Dendritic cell treated with granulocyte-macrophage colony-stimulating factor and Interleukin-4, amounts not matched to agents 40 ng/mL and 50 ng/mL, for 4 days (primary cell): ENCODE measurements around the gene HSPA12A.

Source experiments
- H3K27ac Mint-ChIP-seq: one replicate; pipeline ENCODE4 v1.8.0; 2022; ENCODE audit warnings: mild to moderate bottlenecking, mixed read lengths
- H3K27me3 Mint-ChIP-seq: one replicate; pipeline ENCODE4 v1.8.0; 2022; ENCODE audit warnings: mild to moderate bottlenecking, mixed read lengths
- H3K36me3 Mint-ChIP-seq: one replicate; pipeline ENCODE4 v1.8.0; 2022; ENCODE audit warnings: low read depth, mixed read lengths
- H3K4me1 Mint-ChIP-seq: one replicate; pipeline ENCODE4 v1.8.0; 2022; ENCODE audit warnings: low read depth, mixed read lengths
- H3K4me3 Mint-ChIP-seq: one replicate; pipeline ENCODE4 v1.8.0; 2022; ENCODE audit warnings: mild to moderate bottlenecking, moderate library complexity, mixed read lengths
- H3K9me3 Mint-ChIP-seq: one replicate; pipeline ENCODE4 v1.8.0; 2022; ENCODE audit warnings: mixed read lengths
- intact Hi-C: fragments of 100-400 bp; cut with micrococcal nuclease; formaldehyde crosslinking; loops from one replicate; pipeline ENCODE4 v1.15.0; 2022

The HSPA12A gene

DNA sequence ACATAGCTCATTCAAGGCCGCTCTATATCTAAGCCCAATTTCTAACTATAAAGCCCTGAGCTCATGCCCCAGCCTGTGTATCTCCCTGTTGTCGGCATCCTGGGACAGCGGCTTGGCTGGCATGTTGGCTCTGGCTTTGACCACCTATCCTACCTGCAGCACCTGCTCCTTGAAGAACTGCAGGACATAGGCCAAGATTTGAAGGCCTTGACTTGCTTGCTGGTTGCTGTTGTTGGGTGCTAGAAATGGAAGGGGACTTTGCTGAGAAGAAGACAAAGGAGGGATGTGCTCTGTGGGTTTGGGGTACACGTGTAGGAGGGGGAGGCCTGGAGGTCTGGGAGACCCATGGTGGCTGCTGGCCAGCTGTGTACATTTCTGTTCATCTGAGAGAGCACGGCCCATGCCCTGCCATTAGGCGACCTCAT lies 110.5 kb downstream of the HSPA12A start:
- Mint-ChIP-seq H3K27me3 (peaks cover 9% of the 10 kb centered on the region), H3K9me3 (no peaks in the 10 kb centered on the region), H3K4me3 (no peak overlapping the region), H3K27ac (no peak overlapping the region), H3K4me1 (no peaks in the 10 kb centered on the region), H3K36me3 (no peaks in the 10 kb centered on the region)
- intact Hi-C loops = no loop called here

DNA sequence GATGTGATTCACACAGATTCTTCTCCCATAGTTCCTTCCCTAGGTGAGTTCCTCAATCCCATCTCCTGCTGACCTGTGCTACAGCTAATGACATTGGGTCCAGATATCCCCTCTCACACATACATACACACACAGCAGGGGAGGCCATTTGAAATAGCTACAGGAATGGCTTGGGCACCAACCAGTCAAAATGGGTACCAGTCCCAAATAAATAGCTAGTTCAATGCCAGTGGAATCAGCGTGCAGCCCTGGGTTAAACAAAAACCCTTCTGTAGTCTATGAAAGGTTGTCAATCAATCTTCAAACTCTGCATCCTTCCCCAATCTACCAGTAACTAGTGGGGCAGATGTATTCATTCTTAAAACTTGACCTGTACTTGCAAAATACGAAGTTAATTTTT lies 112.3 kb downstream of the HSPA12A start:
- Mint-ChIP-seq H3K4me3 (no peak overlapping the region), H3K9me3 (no peaks in the 10 kb centered on the region), H3K4me1 (no peaks in the 10 kb centered on the region), H3K27me3 (peaks cover 12% of the 10 kb centered on the region), H3K36me3 (no peaks in the 10 kb centered on the region), H3K27ac (no peak overlapping the region)
- intact Hi-C loops = no loop called here

DNA sequence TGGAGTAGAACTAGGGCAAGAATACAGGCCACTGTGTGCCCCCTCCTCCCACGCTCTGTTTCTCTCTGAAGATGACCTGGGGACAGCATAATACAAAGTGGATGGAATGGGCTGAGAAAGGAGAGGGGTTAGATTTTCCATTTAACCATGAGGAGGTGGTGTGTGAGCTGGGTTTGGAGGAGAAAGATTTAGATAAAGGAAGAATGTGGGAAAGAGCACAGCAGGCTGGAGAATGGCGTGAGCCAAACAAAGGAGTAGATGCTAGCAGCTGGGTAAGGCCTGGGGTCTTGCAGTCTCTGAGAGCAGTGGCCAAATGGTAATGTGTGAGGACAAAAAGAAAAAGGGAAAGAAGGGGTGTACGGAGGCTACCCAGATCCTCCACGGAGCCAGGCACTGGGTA lies 113.0 kb downstream of the HSPA12A start:
- no peak overlapping the region for H3K27ac Mint-ChIP-seq
- no peak overlapping the region for H3K4me3 Mint-ChIP-seq
- H3K4me1 Mint-ChIP-seq = no peaks in the 10 kb centered on the region
- H3K36me3 Mint-ChIP-seq = no peaks in the 10 kb centered on the region
- no peaks in the 10 kb centered on the region for H3K9me3 Mint-ChIP-seq
- intact Hi-C loops = no loop called here
- peaks cover 12% of the 10 kb centered on the region for H3K27me3 Mint-ChIP-seq

DNA sequence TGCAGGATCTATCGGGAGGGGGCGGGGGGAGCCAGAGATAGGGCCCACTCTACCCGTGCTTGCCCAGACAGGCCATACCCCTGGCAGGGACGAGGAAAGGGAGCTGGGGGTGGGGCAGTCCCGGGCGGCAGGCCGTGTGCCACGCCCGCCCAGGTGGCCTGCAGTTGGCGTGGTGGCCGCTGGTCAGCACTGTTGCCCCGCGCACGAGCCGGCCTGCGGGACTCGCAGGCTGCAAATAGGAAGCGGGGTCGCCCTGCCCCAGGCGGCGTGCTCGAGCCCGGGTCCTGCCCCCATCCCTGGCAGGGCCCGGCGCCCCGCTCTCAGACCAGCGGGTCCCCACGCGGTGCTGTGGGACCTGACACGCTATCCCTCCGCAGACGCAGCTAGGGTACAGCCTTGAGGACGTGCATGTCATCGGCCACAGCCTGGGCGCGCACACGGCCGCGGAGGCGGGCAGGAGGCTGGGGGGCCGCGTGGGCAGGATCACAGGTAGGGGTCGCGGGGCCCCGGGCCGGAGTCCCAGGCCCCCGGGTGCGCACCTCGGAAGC lies 114.9 kb downstream of the HSPA12A start:
- Mint-ChIP-seq H3K9me3 (no peaks in the 10 kb centered on the region), H3K4me1 (no peaks in the 10 kb centered on the region)
- intact Hi-C loops = no loop called here

DNA sequence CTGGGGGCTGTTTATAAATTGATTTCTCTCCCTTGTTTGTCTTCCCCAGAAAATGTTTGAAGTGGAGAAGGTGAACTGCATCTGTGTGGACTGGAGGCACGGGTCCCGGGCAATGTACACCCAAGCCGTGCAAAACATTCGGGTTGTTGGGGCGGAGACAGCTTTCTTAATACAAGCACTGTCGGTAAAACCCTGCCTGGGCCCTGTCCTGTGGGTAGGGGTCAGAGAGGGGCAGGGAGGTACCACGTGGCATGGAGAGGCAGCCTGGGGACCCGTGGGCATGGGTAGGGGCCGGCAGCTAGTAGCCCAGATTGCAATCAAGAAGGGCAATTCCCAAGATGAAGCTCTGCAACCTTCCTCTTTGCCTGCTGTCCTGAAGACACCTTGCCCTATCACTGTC lies 115.6 kb downstream of the HSPA12A start:
- H3K9me3 Mint-ChIP-seq = no peaks in the 10 kb centered on the region
- H3K27me3 Mint-ChIP-seq = peaks cover 10% of the 10 kb centered on the region
- H3K4me3 Mint-ChIP-seq = no peak overlapping the region
- no peak overlapping the region for H3K27ac Mint-ChIP-seq
- H3K36me3 Mint-ChIP-seq = no peaks in the 10 kb centered on the region
- intact Hi-C loops = no loop called here
- H3K4me1 Mint-ChIP-seq = no peaks in the 10 kb centered on the region

More for the DNA sequence above, 114.9 kb downstream of the HSPA12A start:
- Mint-ChIP-seq H3K27me3 (peaks cover 10% of the 10 kb centered on the region), H3K27ac (no peak overlapping the region), H3K36me3 (no peaks in the 10 kb centered on the region), H3K4me3 (no peak overlapping the region)

DNA sequence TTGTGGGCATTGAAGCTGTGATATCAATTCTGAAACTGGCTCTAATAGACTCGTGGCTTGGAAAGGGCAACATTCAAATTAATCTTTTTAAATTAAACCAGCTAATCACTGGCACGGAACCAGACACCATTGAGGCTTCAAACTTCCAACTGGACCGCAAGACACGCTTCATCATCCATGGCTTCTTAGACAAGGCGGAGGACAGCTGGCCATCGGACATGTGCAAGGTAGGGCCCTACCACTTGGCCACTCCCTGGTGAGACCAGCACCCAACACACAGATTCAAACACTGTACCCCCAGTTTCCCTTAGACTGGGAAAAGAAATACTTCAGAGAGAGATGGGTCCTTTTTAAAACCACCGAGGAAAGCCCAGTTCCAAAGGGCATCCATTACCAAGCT lies 116.5 kb downstream of the HSPA12A start:
- H3K36me3 Mint-ChIP-seq = no peaks in the 10 kb centered on the region
- intact Hi-C loops = no loop called here
- no peaks in the 10 kb centered on the region for H3K4me1 Mint-ChIP-seq
- peaks cover 10% of the 10 kb centered on the region for H3K27me3 Mint-ChIP-seq
- no peaks in the 10 kb centered on the region for H3K9me3 Mint-ChIP-seq
- no peak overlapping the region for H3K4me3 Mint-ChIP-seq
- no peak overlapping the region for H3K27ac Mint-ChIP-seq

DNA sequence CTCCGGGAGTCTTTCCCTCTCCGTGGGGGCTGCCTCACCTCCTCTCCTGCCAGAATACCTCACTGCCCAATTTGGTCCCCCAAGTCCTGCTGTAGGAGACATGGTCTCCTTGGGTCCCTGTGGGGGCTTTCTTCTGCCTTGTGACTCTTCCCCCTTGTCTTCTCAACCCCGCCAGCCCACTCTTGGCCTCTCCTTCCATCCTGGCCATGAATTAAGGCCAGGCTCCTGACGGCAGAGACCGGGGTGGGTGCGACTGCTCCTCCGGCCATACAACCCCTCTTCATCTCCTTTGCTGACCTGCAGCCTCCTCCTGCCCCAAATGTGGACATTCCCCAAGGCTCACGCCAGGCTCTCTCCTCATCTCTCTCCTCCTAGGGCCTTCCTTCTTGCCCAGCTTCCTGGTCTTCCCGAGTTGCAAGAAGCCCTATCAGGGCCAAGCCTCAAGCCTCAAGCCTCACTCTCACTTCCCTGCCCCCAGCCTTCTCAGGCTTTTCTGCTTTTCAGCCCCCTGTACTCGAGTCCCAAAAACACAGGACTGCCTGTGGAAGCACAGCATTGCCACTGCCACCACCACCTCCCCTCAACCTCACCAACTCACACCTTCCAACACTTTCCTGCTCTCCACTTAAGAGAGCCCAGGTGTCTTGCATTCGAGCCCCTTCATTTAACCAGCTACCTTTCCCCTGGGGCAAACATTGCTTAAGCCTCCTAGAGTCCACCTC lies 120.3 kb downstream of the HSPA12A start:
- Mint-ChIP-seq H3K4me1 (no peaks in the 10 kb centered on the region), H3K27me3 (peaks cover 4% of the 10 kb centered on the region)

DNA sequence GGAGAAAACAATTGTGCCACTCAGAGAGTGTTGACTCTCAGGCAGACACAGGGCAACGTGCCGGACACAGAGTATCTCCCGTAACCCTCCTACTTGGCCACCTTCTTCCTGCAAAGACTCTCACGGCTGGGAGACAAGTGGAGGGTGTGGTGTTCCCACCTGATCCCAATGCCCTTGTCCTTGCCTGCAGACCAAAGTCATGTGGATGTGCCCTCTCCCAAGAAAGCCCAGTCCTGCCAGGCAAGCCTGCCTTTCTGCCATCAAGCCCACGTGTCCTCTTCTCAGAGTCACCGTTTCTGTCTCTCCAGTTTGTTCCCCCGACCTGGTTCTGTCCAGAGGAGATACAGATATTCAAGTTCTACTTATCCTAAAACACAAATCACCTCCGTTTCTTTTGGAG lies 120.9 kb downstream of the HSPA12A start:
- H3K27ac Mint-ChIP-seq = no peak overlapping the region
- intact Hi-C loops = no loop called here
- H3K9me3 Mint-ChIP-seq = no peaks in the 10 kb centered on the region
- H3K27me3 Mint-ChIP-seq = no peaks in the 10 kb centered on the region
- H3K4me1 Mint-ChIP-seq = no peaks in the 10 kb centered on the region
- no peaks in the 10 kb centered on the region for H3K36me3 Mint-ChIP-seq
- no peak overlapping the region for H3K4me3 Mint-ChIP-seq

More for the DNA sequence above, 120.3 kb downstream of the HSPA12A start:
- H3K27ac Mint-ChIP-seq = no peak overlapping the region
- no peaks in the 10 kb centered on the region for H3K9me3 Mint-ChIP-seq
- no peak overlapping the region for H3K4me3 Mint-ChIP-seq
- intact Hi-C loops = no loop called here
- no peaks in the 10 kb centered on the region for H3K36me3 Mint-ChIP-seq
